ENCODE results near the gene FREM1.

Gene FREM1

GRCh38 chr9:14906000-14906399, 4.2 kb downstream of the FREM1 start:
- DNase-seq (ENCODE audit: low read depth): no peak
- no peak overlapping the region for H3K4me3 ChIP-seq (replicated peaks; ENCODE audit: low read depth, low read length)
- no peak for TF ChIP-seq CTCF (IDR thresholded peaks at IDR 0.05; ENCODE audit: low read length, missing control alignments)

- H3K4me3 ChIP-seq (replicated peaks; ENCODE audit: low read depth, low read length): no peak overlapping the region
- DNase-seq (ENCODE audit: low read depth): no peak
- TF ChIP-seq CTCF (IDR thresholded peaks at IDR 0.05; ENCODE audit: low read length, missing control alignments): no peak
These were observed 7.2 kb downstream of the FREM1 start for GRCh38 chr9:14903040-14903439.

- H3K4me3 ChIP-seq (replicated peaks; ENCODE audit: low read depth, low read length): no peak overlapping the region
- no peak for TF ChIP-seq CTCF (IDR thresholded peaks at IDR 0.05; ENCODE audit: low read length, missing control alignments)
- DNase-seq (ENCODE audit: low read depth): no peak
These were observed 7.7 kb downstream of the FREM1 start for GRCh38 chr9:14902561-14902960.

GRCh38 chr9:14899815-14900193, 10.4 kb downstream of the FREM1 start:
- H3K4me3 ChIP-seq (replicated peaks; ENCODE audit: low read depth, low read length): no peak overlapping the region
- DNase-seq (ENCODE audit: low read depth): no peak
- TF ChIP-seq CTCF (IDR thresholded peaks at IDR 0.05; ENCODE audit: low read length, missing control alignments): no peak

GRCh38 chr9:14899042-14899814, 11.0 kb downstream of the FREM1 start:
- no peak for TF ChIP-seq CTCF (IDR thresholded peaks at IDR 0.05; ENCODE audit: low read length, missing control alignments)
- no peak for DNase-seq (ENCODE audit: low read depth)
- H3K4me3 ChIP-seq (replicated peaks; ENCODE audit: low read depth, low read length): no peak overlapping the region

- no peak for DNase-seq (ENCODE audit: low read depth)
- TF ChIP-seq CTCF (IDR thresholded peaks at IDR 0.05; ENCODE audit: low read length, missing control alignments): no peak
- H3K4me3 ChIP-seq (replicated peaks; ENCODE audit: low read depth, low read length): no peak overlapping the region
These were observed 14.4 kb downstream of the FREM1 start for GRCh38 chr9:14895806-14896205.

GRCh38 chr9:14893280-14893679, 16.9 kb downstream of the FREM1 start:
- DNase-seq (ENCODE audit: low read depth): no peak
- TF ChIP-seq CTCF (IDR thresholded peaks at IDR 0.05; ENCODE audit: low read length, missing control alignments): no peak
- no peak overlapping the region for H3K4me3 ChIP-seq (replicated peaks; ENCODE audit: low read depth, low read length)

All from fibroblast of pulmonary artery (primary cell).